Transverse colon (tissue), 4 donors: ENCODE measurements around the gene TMOD1. TPM values are rescaled to one million over a fixed set of nuclear protein-coding genes. Genes with fewer than 3 reads are reported as not detected.

Experiments used
- DNase-seq: peaks from one replicate; pipeline ENCODE4 v3.0.0-alpha.2; 2019
- H3K27ac ChIP-seq, 4 donors: fragments of 200-600 bp; sonication (generic); 2 replicates each; pipeline ENCODE4 v1.5.1; 2016 to 2018; ENCODE audit warnings: inconsistent platforms in 4 of 4
- H3K27me3 ChIP-seq: fragments of 200-600 bp; sonication (generic); 2 replicates; pipeline ENCODE4 v1.5.1; 2017; ENCODE audit warnings: inconsistent platforms
- H3K36me3 ChIP-seq, 4 donors: fragments of 200-600 bp; sonication (generic); 2 replicates each; pipeline ENCODE4 v1.5.1; 2017 to 2019; ENCODE audit warnings: inconsistent platforms in 4 of 4
- H3K4me1 ChIP-seq, 4 donors: fragments of 200-600 bp; sonication (generic); 2 replicates each; pipeline ENCODE4 v1.5.1; 2017 to 2020; ENCODE audit warnings: inconsistent platforms in 4 of 4
- H3K4me3 ChIP-seq, 4 donors: fragments of 200-600 bp; sonication (generic); 1 replicate in 1 of 4; 2 replicates in 3 of 4; pipeline versions ENCODE4 v1.5.1 to v1.6.1; 2017 to 2019; ENCODE audit warnings: inconsistent platforms in 4 of 4
- H3K9me3 ChIP-seq, 2 donors: fragments of 200-600 bp; sonication (generic); 2 replicates each; pipeline ENCODE4 v1.5.1; 2017 to 2019; ENCODE audit warnings: inconsistent platforms in 2 of 2
- CTCF ChIP-seq, 5 experiments: fragments of 200-600 bp in 3 of 5; fragments of 450-650 bp in 2 of 5; sonication (generic) in 3 of 5; IDR thresholded peaks; 1 replicate in 2 of 5; 2 replicates in 3 of 5; pipeline ENCODE4 v1.5.1; 2016 to 2017; ENCODE audit warnings: antibody characterized with exemption in 5 of 5, inconsistent platforms in 3 of 5, mild to moderate bottlenecking in 2 of 5, moderate library complexity in 1 of 5
- EP300 ChIP-seq: sonication (generic); formaldehyde crosslinking; IDR thresholded peaks from one replicate; pipeline ENCODE4 v1.6.1; 2017; ENCODE audit warnings: antibody characterized with exemption, low read depth
- POLR2A ChIP-seq: fragments of 450-650 bp; IDR thresholded peaks from one replicate; pipeline ENCODE4 v1.6.1; 2016; ENCODE audit warnings: antibody characterized with exemption, mild to moderate bottlenecking, moderate library complexity
- POLR2AphosphoS5 ChIP-seq, 3 donors: sonication (generic); formaldehyde crosslinking; IDR thresholded peaks; one replicate each; pipeline ENCODE4 v1.6.1; 2016; ENCODE audit warnings: antibody characterized with exemption in 3 of 3
- WGBS, 2 donors: methylation state at CpG; one replicate each; pipeline ENCODE4 v1.1.5; 2018; ENCODE audit warnings: low coverage in 1 of 2; 5-methylcytosine and 5-hydroxymethylcytosine counted together
- in situ Hi-C, 4 donors: fragments of 200-750 bp; cut with MboI; loops; one replicate each; pipeline versions ENCODE4 v1.15.0 to v1.15.1; 2017; ENCODE audit warnings: low sequenced_read_pairs in 3 of 4, low pct_ligation_motif_present in 1 of 4, low pct_unique_long_range_greater_than_20kb in 1 of 4
- intact Hi-C: fragments of 100-400 bp; cut with DNase I; formaldehyde crosslinking; loops from one replicate; pipeline ENCODE4 v1.15.1; 2023; ENCODE audit warnings: low total_unique reads
- total RNA-seq, 4 donors: library from RNA; depleted of rRNA; stranded (reverse); fragments of >200 nt; gene quantifications; one replicate each; pipeline ENCODE4 v1.1.0, GENCODE V29; 2016

Gene TMOD1
- total RNA-seq, 4 donors from 2014 or later: 4.2 to 11.6 (median 7.1) TPM

- peaks cover 0 to 10% (median 3%) of the 10 kb centered on the region in 4 donors for H3K36me3 ChIP-seq
- H3K4me3 ChIP-seq: no peak overlapping the region
- 63 to 66% methylated on average over 4 to 5 of the region's 5 CpGs for WGBS, 2 donors
- TF ChIP-seq EP300 (no peak), CTCF (IDR thresholded peaks at IDR 0.05) (no peak), POLR2AphosphoS5 (IDR thresholded peaks at IDR 0.05) (no peak), POLR2A (no peak)
- H3K27me3 ChIP-seq: no peaks in the 10 kb centered on the region
- intact Hi-C loops: no loop called here
- no peaks in the 10 kb centered on the region for H3K9me3 ChIP-seq
- DNase-seq: no peak
- in situ Hi-C loops: no loop called here
- peaks cover 8 to 57% (median 18%) of the 10 kb centered on the region in 4 donors for H3K4me1 ChIP-seq
- peak overlapping the region in 3 of 4 donors; percentile 4 to 23 (median 13) for H3K27ac ChIP-seq
Observed at GRCh38 chr9:97627624-97628023, 126.2 kb downstream of the TMOD1 start.

GRCh38 chr9:97628668-97629067 is 127.2 kb downstream of the TMOD1 start:
- Histone ChIP-seq H3K27ac (no peak overlapping the region), H3K36me3 (peaks cover 0 to 10% (median 3%) of the 10 kb centered on the region in 4 donors), H3K27me3 (no peaks in the 10 kb centered on the region), H3K4me3 (no peak overlapping the region), H3K9me3 (no peaks in the 10 kb centered on the region), H3K4me1 (peaks cover 8 to 53% (median 18%) of the 10 kb centered on the region in 4 donors)
- in situ Hi-C loops: no loop called here
- intact Hi-C loops: no loop called here
- WGBS, 2 donors: 86 to 100% methylated on average over 2 to 3 of the region's 3 CpGs
- no peak for DNase-seq
- TF ChIP-seq EP300: no peak
- no peak for TF ChIP-seq POLR2A
- no peak for TF ChIP-seq POLR2AphosphoS5 (IDR thresholded peaks at IDR 0.05)
- no peak for TF ChIP-seq CTCF (IDR thresholded peaks at IDR 0.05)

- DNase-seq: no peak
- H3K4me1 ChIP-seq: peaks cover 8 to 49% (median 18%) of the 10 kb centered on the region in 4 donors
- H3K36me3 ChIP-seq: peaks cover 0 to 7% (median 3%) of the 10 kb centered on the region in 4 donors
- intact Hi-C loops: no loop called here
- H3K9me3 ChIP-seq: no peaks in the 10 kb centered on the region
- in situ Hi-C loops: no loop called here
- TF ChIP-seq EP300 (no peak), CTCF (IDR thresholded peaks at IDR 0.05) (no peak), POLR2AphosphoS5 (IDR thresholded peaks at IDR 0.05) (no peak), POLR2A (no peak)
- H3K27ac ChIP-seq: no peak overlapping the region
- no peak overlapping the region for H3K4me3 ChIP-seq
- no peaks in the 10 kb centered on the region for H3K27me3 ChIP-seq
Observed at GRCh38 chr9:97629156-97629555, 127.7 kb downstream of the TMOD1 start.

- no peak for DNase-seq
- no peak overlapping the region for H3K27ac ChIP-seq
- peaks cover 0 to 4% (median 0%) of the 10 kb centered on the region in 4 donors for H3K36me3 ChIP-seq
- H3K4me3 ChIP-seq: no peak overlapping the region
- peaks cover 11 to 58% (median 29%) of the 10 kb centered on the region in 4 donors for H3K4me1 ChIP-seq
- TF ChIP-seq EP300: no peak
- TF ChIP-seq POLR2AphosphoS5 (IDR thresholded peaks at IDR 0.05): no peak
- TF ChIP-seq CTCF (IDR thresholded peaks at IDR 0.05): no peak
- TF ChIP-seq POLR2A: no peak
- H3K27me3 ChIP-seq: no peaks in the 10 kb centered on the region
- in situ Hi-C loops (no loop called here), intact Hi-C loops (no loop called here)
- no peaks in the 10 kb centered on the region for H3K9me3 ChIP-seq
Observed at GRCh38 chr9:97630591-97630990, 129.1 kb downstream of the TMOD1 start.
